GM21447 (cell line): ENCODE data around the gene FAM193A.
"Not testable (repeated sequence)": the region's sequence is repeated elsewhere in the genome, so short reads cannot be mapped to it uniquely, and the experiment has no call there.

Source experiments
- ATAC-seq: cut with Tn5 transposase; IDR thresholded peaks from one replicate; pipeline ENCODE4 v1.9.1; 2021; ENCODE audit not compliant: unreplicated experiment

FAM193A gene

DNA sequence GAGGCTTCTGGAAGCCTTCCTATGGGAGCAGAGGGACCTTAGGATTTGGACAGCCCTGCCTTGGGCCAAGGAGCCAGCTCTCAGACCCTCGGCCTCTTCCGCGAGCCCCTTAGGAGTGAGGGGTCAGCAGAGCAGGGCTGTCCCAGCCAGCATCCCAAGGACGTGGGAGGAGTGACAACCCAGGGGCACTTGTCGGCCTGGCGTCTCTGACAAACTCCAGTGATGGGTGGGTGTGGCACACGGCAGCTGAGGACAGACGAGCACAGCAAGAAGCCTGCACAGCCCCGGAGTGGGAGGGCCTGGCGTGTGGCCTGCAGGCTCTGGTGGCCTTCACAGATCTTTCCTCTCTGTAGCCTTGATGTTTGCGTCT lies 231.2 kb downstream of the FAM193A start:
- no peak for ATAC-seq

DNA sequence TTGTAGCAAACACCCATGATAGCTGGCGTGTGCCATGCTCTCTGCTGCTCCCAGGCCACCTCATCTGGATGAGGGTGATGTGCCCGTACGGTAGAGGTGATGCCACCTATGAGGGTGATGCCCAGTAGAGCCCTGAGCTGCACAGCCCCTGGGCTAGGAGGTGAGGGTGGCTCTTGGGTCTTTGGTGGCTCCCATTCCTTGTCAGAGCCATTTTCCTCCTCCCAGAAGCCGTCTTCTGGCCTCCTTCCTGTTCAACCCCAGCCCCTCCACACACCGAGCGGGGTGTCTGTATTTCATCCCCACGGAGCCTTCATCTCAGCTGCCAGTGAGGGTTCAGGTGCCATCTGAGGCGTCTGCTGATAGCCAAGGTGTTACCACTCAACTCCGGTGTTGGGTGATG lies 231.7 kb downstream of the FAM193A start:
- ATAC-seq = no peak

DNA sequence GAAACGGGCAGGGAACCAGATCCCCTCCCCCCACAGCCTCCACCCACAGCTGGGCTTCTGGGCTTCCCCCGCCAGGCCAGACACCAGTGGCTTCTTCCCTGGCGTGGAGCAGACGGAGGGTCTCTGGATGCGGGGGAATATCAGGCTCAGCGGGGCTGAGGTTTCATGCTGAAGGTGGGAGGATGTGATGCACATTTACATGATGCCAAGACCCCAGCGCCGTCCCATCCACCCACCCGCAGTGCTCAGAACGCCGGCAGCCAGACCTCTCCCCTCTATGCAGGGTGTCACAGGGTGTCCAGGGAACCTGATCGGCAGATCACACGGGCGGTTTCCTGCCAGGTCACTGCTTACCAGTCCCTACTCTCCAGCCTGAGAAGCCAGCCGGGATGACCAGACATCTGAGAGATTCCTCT lies 232.5 kb downstream of the FAM193A start:
- no peak for ATAC-seq

DNA sequence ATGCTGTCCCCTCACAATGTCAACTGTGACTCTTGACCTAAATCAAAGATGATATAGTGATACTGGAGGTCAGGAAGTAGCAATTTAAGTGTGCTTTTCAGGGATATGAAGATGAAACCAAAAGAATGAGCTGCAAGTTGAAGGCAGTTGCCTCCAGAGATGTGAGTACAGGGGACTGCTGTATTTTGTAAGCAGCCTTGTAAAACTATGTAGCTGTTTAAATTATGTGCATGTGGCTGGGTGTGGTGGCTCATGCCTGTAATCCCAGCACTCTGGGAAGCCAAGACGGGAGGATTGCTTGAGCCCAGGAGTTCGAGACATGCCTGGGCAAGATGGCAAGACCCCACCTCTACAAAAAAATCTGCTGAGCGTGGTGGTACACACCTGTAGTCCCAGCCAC lies 234.8 kb downstream of the FAM193A start:
- ATAC-seq = no peak

DNA sequence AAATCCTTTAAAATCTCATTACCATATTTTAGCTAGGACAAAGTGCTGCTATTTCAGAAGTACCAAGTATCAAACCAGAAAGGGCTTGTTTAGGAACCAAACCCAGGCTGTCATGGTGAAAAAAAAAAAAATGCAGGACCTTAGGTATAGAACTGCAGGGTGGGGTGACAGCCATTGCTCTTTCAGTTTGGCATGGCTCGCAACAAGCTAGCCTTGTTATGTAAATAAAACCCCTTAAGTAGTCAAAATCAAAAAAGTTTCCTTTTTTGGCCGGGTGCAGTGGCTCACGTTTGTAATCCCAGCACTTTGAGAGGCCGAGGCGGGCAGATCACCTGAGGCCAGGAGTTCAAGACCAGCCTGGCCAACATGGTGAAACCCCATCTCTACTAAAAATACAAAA lies 244.2 kb downstream of the FAM193A start:
- ATAC-seq = not testable (repeated sequence)

DNA sequence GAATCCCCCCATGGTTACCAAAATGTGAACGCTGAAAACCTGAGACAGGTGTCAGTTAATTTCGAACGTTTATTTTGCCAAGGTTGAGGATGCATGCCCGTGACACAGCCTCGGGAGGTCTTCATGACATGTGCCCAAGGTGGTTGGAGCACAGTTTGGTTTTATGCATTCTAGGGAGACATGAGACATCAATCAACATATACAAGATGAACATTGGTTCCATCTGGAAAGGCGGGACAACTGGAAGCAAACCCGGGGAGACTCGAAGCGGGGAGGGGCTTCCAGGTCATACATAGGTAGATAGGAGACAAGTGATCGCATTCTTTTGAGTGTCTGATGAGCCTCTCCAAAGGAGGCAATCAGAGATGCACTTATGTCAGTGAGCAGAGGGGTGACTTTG lies 245.5 kb downstream of the FAM193A start:
- ATAC-seq = no peak
